HUES6 (cell line): ENCODE results near the gene LSM14A.
"Not testable (repeated sequence)": the region's sequence is repeated elsewhere in the genome, so short reads cannot be mapped to it uniquely, and the experiment has no call there.

Experiments used
- H3K27ac ChIP-seq: 2 replicates; pipeline ENCODE4 v1.7.0; 2013; ENCODE audit warnings: low read depth, mild to moderate bottlenecking, low read length, inconsistent platforms
- H3K27me3 ChIP-seq: 2 replicates; pipeline ENCODE4 v1.6.1; 2013; ENCODE audit warnings: low read length; ENCODE audit not compliant: control insufficient read depth, insufficient read depth
- H3K36me3 ChIP-seq: 2 replicates; pipeline ENCODE4 v1.6.1; 2013; ENCODE audit warnings: low read length; ENCODE audit not compliant: control insufficient read depth, insufficient read depth
- H3K4me1 ChIP-seq: 2 replicates; pipeline ENCODE4 v1.6.1; 2013; ENCODE audit warnings: low read length; ENCODE audit not compliant: control insufficient read depth, insufficient read depth
- H3K4me3 ChIP-seq: 2 replicates; pipeline ENCODE4 v1.5.1; 2013; ENCODE audit warnings: low read depth, low read length
- H3K9ac ChIP-seq: one replicate; pipeline ENCODE4 v1.6.1; 2013; ENCODE audit warnings: mild to moderate bottlenecking, low read length
- H3K9me3 ChIP-seq: 2 replicates; pipeline ENCODE4 v1.6.1; 2013; ENCODE audit warnings: low read depth, low read length; ENCODE audit not compliant: control insufficient read depth, insufficient read depth

LSM14A gene

DNA sequence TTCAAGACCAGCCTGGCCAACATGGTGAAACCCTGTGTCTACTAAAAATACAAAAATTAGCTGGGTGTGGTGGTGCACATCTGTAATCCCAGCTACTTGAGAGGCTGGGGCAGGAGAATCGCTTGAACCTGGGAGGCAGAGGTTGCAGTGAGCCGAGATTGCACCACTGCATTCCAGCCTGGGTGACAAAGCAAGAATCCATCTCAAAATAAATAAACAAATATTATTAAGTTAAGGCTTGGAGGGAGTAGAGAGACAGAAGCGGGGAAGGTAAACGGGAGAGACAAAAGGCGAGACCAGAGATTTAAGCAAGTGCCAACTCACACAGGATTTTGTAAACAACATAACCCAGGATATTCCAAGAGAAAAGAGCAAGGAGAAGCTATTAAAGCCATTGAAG is 12.8 kb upstream of the LSM14A start:
- not testable (repeated sequence) for H3K36me3 ChIP-seq, H3K27ac ChIP-seq, H3K9ac ChIP-seq, H3K4me3 ChIP-seq, H3K9me3 ChIP-seq, H3K4me1 ChIP-seq, H3K27me3 ChIP-seq

DNA sequence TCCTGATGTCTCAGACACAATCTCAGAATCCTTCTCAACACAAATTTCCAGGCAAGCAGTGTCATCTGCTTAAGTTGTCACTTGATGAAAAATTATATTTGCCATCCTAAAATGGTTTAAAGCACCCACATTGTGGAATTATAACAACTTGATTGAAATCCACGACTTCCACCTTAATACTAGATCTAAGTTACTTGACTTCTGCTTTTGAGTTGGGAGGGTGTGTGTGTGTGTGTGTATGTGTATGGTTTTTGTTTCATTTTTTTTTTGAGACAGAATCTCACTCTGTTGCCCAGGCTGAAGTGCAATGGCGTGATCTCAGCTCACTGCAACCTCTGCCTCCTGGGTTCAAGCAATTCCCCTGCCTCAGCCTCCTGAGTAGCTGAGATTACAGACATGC is 10.4 kb upstream of the LSM14A start:
- H3K9ac ChIP-seq, H3K27me3 ChIP-seq, H3K9me3 ChIP-seq, H3K36me3 ChIP-seq, H3K4me1 ChIP-seq, H3K27ac ChIP-seq, H3K4me3 ChIP-seq: not testable (repeated sequence)

DNA sequence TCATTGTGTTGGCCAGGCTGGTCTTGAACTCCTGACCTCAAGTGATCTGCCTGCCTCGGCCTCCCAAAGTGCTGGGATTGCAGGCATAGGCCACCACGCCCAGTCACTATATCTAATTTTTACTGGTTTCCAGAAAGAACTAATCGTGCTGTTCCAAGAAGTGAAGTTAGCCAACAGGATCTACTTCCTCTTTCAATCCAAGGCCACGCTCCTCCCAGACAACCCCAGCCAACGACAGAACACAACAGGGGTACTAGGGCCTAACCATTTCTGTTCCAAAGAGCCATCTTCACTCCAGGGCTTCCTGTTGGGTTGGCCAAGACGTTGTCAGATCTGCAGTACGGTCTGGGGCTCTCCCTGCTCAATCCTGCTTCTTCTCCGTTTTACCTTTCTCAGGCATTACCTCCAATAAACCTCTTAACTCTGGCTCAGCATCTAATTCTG is 7.0 kb upstream of the LSM14A start:
- Histone ChIP-seq H3K27ac (no peak overlapping the region), H3K4me1 (no peaks in the 10 kb centered on the region), H3K9me3 (no peaks in the 10 kb centered on the region), H3K27me3 (no peaks in the 10 kb centered on the region), H3K4me3 (no peak overlapping the region), H3K9ac (no peak overlapping the region), H3K36me3 (no peaks in the 10 kb centered on the region)

DNA sequence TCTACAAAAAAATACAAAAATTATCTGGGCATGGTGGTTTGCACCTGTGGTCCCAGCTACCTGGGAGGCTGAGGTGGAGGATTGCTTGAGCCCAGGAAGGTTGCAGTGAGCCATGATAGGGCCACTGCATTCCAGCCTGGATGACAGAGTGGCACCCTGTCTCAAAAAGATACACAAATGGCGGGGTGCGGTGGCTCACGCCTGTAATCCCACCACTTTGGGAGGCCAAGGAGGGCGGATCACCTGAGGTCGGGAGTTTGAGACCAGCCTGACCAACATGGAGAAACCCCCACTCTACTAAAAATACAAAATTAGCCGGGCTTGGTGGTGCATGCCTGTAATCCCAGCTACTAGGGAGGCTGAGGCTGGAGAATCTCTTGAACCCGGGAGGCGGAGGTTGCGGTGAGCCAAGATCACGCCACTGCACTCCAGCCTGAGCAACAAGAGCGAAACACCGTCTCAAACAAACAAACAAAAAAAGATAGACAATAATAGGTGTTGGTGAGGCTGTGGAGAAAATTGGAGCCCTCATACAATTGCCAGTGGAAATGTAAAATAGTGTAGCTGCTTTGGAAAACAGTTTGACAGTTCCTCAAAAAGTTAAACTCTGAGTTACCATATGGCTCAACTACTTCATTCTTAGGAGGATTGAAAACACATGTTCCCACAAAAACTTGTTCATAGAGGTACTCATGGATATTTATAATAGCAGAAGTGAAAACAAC is 2.7 kb upstream of the LSM14A start:
- H3K36me3 ChIP-seq, H3K27me3 ChIP-seq, H3K27ac ChIP-seq, H3K9ac ChIP-seq, H3K4me1 ChIP-seq, H3K4me3 ChIP-seq, H3K9me3 ChIP-seq: not testable (repeated sequence)

DNA sequence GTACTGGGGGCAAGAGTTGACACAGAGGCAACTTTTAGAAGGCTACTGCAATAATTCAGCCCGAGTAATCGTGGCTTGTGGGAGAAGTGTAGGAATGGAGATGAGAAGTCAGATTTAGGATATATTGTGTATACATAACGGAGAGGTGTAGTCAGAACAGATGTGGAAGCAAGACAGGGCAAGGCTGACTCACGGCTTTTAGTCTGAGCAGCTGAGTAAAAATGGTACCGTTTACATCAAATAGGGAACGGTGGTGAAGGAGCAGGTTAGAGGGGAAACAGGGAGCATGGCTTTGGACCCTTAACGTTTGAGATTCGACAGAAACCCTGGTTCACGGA is 796 bp upstream of the LSM14A start:
- peak overlapping the region; percentile 99 for H3K27ac ChIP-seq
- peaks cover 11% of the 10 kb centered on the region for H3K4me1 ChIP-seq
- H3K36me3 ChIP-seq = peaks cover 10% of the 10 kb centered on the region; the same call in 1 of the 2 replicates
- H3K27me3 ChIP-seq = no peaks in the 10 kb centered on the region
- no peaks in the 10 kb centered on the region for H3K9me3 ChIP-seq
- H3K4me3 ChIP-seq = peak overlapping the region; percentile 100
- H3K9ac ChIP-seq = peak overlapping the region; percentile 99

DNA sequence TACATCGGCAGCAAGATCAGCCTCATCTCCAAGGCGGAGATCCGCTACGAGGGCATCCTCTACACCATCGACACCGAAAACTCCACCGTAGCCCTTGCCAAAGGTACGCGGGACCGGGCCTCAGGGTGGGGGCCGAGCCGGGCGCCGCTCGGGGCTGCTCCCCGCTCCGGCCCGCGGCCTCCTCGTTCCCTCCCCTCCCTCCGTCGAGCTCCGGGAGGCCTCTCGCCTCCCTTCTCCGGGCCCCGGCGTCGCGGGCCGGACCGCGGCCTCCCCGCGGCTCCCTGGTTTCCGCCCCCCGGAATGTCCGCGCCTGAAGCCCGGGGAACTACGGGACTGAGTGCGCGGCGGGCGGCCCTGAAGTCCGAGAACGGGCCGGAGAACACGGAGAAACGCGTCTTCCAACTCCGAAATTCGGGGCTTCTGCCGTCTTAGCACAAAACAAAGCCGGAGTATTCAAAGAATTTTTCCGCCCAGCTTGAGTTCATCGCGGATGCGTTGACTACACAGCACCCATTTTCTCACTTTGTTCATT is 423 bp downstream of the LSM14A start:
- H3K4me1 ChIP-seq = peaks cover 19% of the 10 kb centered on the region
- H3K4me3 ChIP-seq = peak overlapping the region; percentile 100
- H3K36me3 ChIP-seq = peaks cover 10% of the 10 kb centered on the region; the same call in 1 of the 2 replicates
- H3K9me3 ChIP-seq = no peaks in the 10 kb centered on the region
- H3K27ac ChIP-seq = peak overlapping the region; percentile 100
- peak overlapping the region; percentile 99 for H3K9ac ChIP-seq
- no peaks in the 10 kb centered on the region for H3K27me3 ChIP-seq

DNA sequence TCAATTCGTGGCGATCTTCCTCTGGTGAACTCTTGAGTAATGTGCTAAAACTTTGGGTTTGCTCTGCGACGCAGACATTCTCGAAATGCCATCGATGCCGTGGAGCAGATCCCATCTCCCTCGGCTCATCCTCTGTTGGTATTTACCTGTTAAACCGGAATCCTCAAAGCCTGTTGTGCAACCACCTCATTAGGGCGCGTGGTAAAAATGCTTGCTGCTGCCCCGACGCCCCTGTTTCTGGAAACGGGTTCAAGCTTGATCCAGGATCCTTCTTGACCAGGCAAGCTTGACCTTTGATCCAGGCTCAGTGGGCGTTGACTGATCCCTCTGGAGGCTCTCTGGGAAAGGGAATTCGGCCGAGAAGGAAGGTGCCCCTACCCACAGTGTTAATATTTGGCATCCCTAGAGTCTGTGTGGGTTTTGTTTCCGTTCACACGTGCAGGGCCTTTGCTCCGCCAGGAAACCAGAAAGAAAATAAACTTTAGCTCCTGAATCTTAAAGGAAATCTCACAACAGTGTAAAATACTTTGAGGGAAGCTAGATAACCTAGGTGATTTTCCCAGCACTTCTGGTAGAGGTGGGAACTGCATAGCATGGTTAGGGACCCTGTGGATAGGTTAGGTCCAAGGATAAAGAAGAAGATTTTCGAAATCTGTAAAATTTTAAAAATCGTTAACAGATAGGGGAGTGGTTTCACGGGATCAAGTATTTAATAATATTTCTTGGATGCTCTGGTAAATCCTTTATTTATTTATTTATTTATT is 1.1 kb downstream of the LSM14A start:
- H3K4me1 ChIP-seq = peaks cover 23% of the 10 kb centered on the region
- H3K9me3 ChIP-seq = no peaks in the 10 kb centered on the region
- H3K27ac ChIP-seq = peak overlapping the region; percentile 100
- H3K36me3 ChIP-seq = peaks cover 14% of the 10 kb centered on the region; the same call in 1 of the 2 replicates
- no peaks in the 10 kb centered on the region for H3K27me3 ChIP-seq
- H3K9ac ChIP-seq = peak overlapping the region; percentile 99
- peak overlapping the region; percentile 100 for H3K4me3 ChIP-seq

DNA sequence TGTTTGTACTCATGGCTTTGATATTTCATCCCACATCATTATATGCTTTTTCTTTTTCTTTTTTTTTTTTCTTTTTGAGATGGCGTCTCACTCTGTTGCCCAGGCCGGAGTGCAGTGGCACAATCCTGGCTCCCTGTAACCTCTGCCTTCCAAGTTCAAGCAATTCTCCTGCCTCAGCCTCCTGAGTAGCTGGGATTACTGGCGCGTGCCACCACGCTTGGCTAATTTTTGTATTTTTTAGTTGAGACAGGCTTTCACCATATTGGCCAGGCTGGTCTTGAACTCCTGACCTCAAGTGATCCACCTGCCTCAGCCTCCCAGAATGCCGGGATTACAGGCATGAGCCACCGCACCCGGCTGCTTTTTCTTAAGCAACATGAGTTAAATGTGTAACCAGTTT is 2.9 kb downstream of the LSM14A start:
- peaks cover 25% of the 10 kb centered on the region for H3K4me1 ChIP-seq
- H3K27ac ChIP-seq, H3K9me3 ChIP-seq, H3K9ac ChIP-seq, H3K27me3 ChIP-seq, H3K4me3 ChIP-seq: not testable (repeated sequence)
- peaks cover 14% of the 10 kb centered on the region for H3K36me3 ChIP-seq

DNA sequence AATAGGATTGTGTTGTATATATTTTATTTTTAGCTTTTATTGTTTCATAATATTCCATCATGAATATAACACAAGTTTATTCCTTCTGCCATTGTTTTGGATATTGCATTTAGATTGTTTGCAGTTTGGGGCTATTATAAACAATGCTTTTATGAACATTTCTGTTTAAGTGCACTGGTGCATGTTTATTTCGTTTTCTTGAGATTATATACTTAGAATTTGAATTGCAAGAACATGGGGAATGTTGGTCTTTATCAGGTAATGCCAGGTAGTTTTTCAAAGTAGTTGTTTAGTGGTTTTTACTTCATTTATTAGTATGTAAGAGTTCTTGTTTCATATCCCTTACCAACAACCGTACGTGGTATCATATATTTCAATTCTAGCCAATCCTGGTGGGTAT is 4.3 kb downstream of the LSM14A start:
- Histone ChIP-seq H3K9me3 (no peaks in the 10 kb centered on the region), H3K27ac (no peak overlapping the region), H3K4me1 (peaks cover 23% of the 10 kb centered on the region), H3K9ac (no peak overlapping the region), H3K27me3 (no peaks in the 10 kb centered on the region), H3K36me3 (peaks cover 17% of the 10 kb centered on the region), H3K4me3 (no peak overlapping the region)

DNA sequence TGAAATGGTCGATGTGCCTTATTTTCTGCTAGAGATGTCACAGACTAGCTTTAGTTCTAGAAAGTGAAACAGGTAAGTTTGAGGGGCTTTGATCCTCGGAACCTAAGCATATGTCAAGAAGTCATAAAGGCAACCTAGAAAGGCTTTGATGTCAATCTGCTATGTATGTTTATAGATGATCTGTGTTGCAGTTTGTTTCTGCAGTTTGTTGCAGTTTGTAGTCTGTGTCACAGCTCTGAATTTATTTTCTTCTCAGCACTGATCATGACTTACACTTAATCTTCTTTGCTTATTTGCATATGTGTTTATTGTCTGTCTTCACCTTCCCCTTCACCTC is 5.9 kb downstream of the LSM14A start:
- no peaks in the 10 kb centered on the region for H3K9me3 ChIP-seq
- H3K4me3 ChIP-seq = no peak overlapping the region
- no peak overlapping the region for H3K9ac ChIP-seq
- H3K4me1 ChIP-seq = peaks cover 25% of the 10 kb centered on the region
- H3K27me3 ChIP-seq = no peaks in the 10 kb centered on the region
- no peak overlapping the region for H3K27ac ChIP-seq
- peaks cover 17% of the 10 kb centered on the region for H3K36me3 ChIP-seq

DNA sequence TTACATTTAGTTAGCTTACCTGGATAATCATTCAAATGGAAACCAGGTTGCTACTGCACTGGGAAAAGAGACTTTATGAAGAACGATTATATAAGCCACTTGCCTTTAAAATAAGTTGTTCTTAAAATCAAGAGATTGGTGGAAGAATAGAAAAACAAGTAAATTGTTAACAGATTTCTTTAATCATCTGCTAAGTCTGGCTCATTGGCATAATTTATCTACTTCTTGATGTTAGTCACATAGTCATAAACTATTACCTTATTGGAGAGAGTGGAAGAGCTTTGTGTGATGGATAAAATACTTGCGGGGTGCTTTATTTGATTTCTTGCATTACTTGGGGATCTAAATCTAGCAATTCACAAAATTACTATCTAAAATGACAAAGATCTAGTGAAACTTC is 6.8 kb downstream of the LSM14A start:
- Histone ChIP-seq H3K4me1 (peaks cover 25% of the 10 kb centered on the region), H3K27ac (no peak overlapping the region), H3K4me3 (no peak overlapping the region), H3K27me3 (no peaks in the 10 kb centered on the region), H3K9me3 (no peaks in the 10 kb centered on the region), H3K36me3 (peaks cover 19% of the 10 kb centered on the region), H3K9ac (no peak overlapping the region)
